ENCODE results near the gene ILRUN.

GRCh38 chr6:34657037-34657306 is 39.6 kb downstream of the ILRUN start:
- TF ChIP-seq CTCF (optimal IDR thresholded peaks at IDR 0.05 in 1 of 3, IDR thresholded peaks at IDR 0.05 in 1 of 3, conservative IDR thresholded peaks at IDR 0.05 in 1 of 3; ENCODE audit: extremely low read depth in 1 of 3, insufficient read depth in 2 of 3, low read length in 3 of 3) (no peak), EZH2 (IDR thresholded peaks at IDR 0.05; ENCODE audit: low read length) (no peak)
